ENCODE measurements around the gene ASB1. TPM values are rescaled to one million over a fixed set of nuclear protein-coding genes. Genes with fewer than 3 reads are reported as not detected.

ASB1 gene
- total and polyA plus RNA-seq, 10 of the 15 experiments (the other 5 are each of a cell fraction or from before 2014, with no cell fraction given) = 5.2 to 31.2 (median 25.8) TPM

GRCh38 chr2:238439917-238440316 is 13.2 kb downstream of the ASB1 start:
- Histone ChIP-seq H3K27me3 (replicated peaks in 1 of 2; ENCODE audit: control insufficient read depth in 2 of 2, insufficient read depth in 2 of 2, low read length in 1 of 2) (no peaks in the 10 kb centered on the region), H3K9ac (ENCODE audit: control insufficient read depth, insufficient read depth, low read length) (no peak overlapping the region), H3K9me3 (replicated peaks; ENCODE audit: control insufficient read depth, insufficient read depth, low read length) (no peaks in the 10 kb centered on the region), H2AFZ (ENCODE audit: control insufficient read depth, low read depth, low read length) (no peak overlapping the region), H4K20me1 (ENCODE audit: control insufficient read depth, insufficient read depth) (peaks cover 2% of the 10 kb centered on the region; the same call in 1 of the 2 replicates), H3K4me2 (ENCODE audit: control insufficient read depth, insufficient read depth) (no peak overlapping the region), H3K36me3 (ENCODE audit: control insufficient read depth in 2 of 2, insufficient read depth in 2 of 2, low read length in 1 of 2) (peaks cover 24% of the 10 kb centered on the region in 2 experiments), H3K4me1 (ENCODE audit: control insufficient read depth, insufficient read depth, low read length) (no peaks in the 10 kb centered on the region), H3K79me2 (ENCODE audit: control insufficient read depth, insufficient read depth, low read length) (peaks cover 1% of the 10 kb centered on the region; the same call in 1 of the 2 replicates), H3K27ac (ENCODE audit: control insufficient read depth, insufficient read depth) (no peak overlapping the region), H3K4me3 (no peak overlapping the region)
- in situ Hi-C loops (cut with MboI) = no loop called here
- ChIA-PET RAD21 (ENCODE audit: unreplicated experiment) (no interaction called here), SMC1A (ENCODE audit: uncharacterized antibody, unreplicated experiment) (no interaction called here), CTCF (interaction anchor here (0.8 kb wide), 1 partner anchor 8 kb away, joined by 3 read pairs; no protein-coding TSS in a partner anchor), POLR2A (no interaction called here)
- intact Hi-C loops (cut with micrococcal nuclease; ENCODE audit: unreplicated experiment) = no loop called here
- no TSS peak for BruUV-seq (replicated peaks)
- 97% methylated on average over 2 of the region's 2 CpGs for WGBS (ENCODE audit: insufficient coverage, insufficient replicate concordance, low lambda C conversion rate, missing lambda C conversion rate)
- FAIRE-seq (no peak), DNase-seq (ENCODE audit: low read depth, low spot score) (no peak), ATAC-seq (no peak)
- TF ChIP-seq SMAD1 (IDR thresholded peaks at IDR 0.05; ENCODE audit: low read depth, partially characterized antibody) (no peak), USF2 (IDR thresholded peaks at IDR 0.05; ENCODE audit: borderline replicate concordance, low read depth, low read length) (no peak), BCL11A (IDR thresholded peaks at IDR 0.05; ENCODE audit: low read depth, low read length) (no peak), SMARCA5 (IDR thresholded peaks at IDR 0.05) (no peak), TCF3 (IDR thresholded peaks at IDR 0.05; ENCODE audit: borderline replicate concordance, insufficient read depth, low read depth, low read length) (no peak), RELB (IDR thresholded peaks at IDR 0.05; ENCODE audit: low read depth) (no peak), HDAC2 (IDR thresholded peaks at IDR 0.05) (no peak), RUNX3 (IDR thresholded peaks at IDR 0.05; ENCODE audit: low read length) (no peak), TBL1XR1 (IDR thresholded peaks at IDR 0.05; ENCODE audit: low read depth, low read length) (no peak), BMI1 (IDR thresholded peaks at IDR 0.05; ENCODE audit: borderline replicate concordance) (no peak), ZBED1 (IDR thresholded peaks at IDR 0.05; ENCODE audit: borderline replicate concordance) (no peak), NKRF (conservative IDR thresholded peaks at IDR 0.05) (no peak), CEBPB (IDR thresholded peaks at IDR 0.05; ENCODE audit: borderline replicate concordance in 1 of 2, low read depth in 2 of 2, low read length in 2 of 2) (no peak), ATF3 (IDR thresholded peaks at IDR 0.05; ENCODE audit: borderline replicate concordance, extremely low read depth, low read depth, low read length) (no peak), ZZZ3 (IDR thresholded peaks at IDR 0.05; ENCODE audit: control insufficient read depth, insufficient read length, low read depth) (no peak), E4F1 (IDR thresholded peaks at IDR 0.05; ENCODE audit: borderline replicate concordance, partially characterized antibody) (no peak), SIX5 (IDR thresholded peaks at IDR 0.05; ENCODE audit: low read depth, low read length, severe bottlenecking) (no peak), POLR2AphosphoS2 (IDR thresholded peaks at IDR 0.05; ENCODE audit: low read depth, low read length) (no peak), PAX5 (IDR thresholded peaks at IDR 0.05; ENCODE audit: borderline replicate concordance, low read depth, low read length) (no peak)

Measured in GM12878 (cell line).